Measurements from ENCODE around the gene AK2. TPM values are rescaled to one million over a fixed set of nuclear protein-coding genes. Genes with fewer than 3 reads are reported as not detected.

Gene AK2
- polyA plus RNA-seq, 2 of the 4 experiments (the other 2 are of a cell fraction) = 164 to 178 TPM

- FAIRE-seq = no peak
- Histone ChIP-seq H3K4me3 (no peak overlapping the region), H3K27ac (no peak overlapping the region), H3K9me3 (no peaks in the 10 kb centered on the region), H3K4me1 (no peaks in the 10 kb centered on the region), H3K4me2 (no peak overlapping the region)
- POLR2A ChIA-PET = no interaction called here
- TF ChIP-seq CHD2 (IDR thresholded peaks at IDR 0.05; ENCODE audit: low read length, partially characterized antibody) (no peak), FOSL2 (IDR thresholded peaks at IDR 0.05) (no peak), FOSL2 (CRISPR knock-in tag; IDR thresholded peaks at IDR 0.05) (no peak), BHLHE40 (IDR thresholded peaks at IDR 0.05; ENCODE audit: low read depth, low read length) (no peak), CTCF (IDR thresholded peaks at IDR 0.05) (no peak), SMC3 (IDR thresholded peaks at IDR 0.05) (no peak), ZNF302 (CRISPR knock-in tag; IDR thresholded peaks at IDR 0.05) (no peak), CBX2 (IDR thresholded peaks at IDR 0.05; ENCODE audit: borderline replicate concordance, low read depth) (no peak), HEYL (CRISPR knock-in tag; IDR thresholded peaks at IDR 0.05) (no peak), NR3C1 (IDR thresholded peaks at IDR 0.05) (no peak), MAX (IDR thresholded peaks at IDR 0.05) (no peak), REST (IDR thresholded peaks at IDR 0.05) (no peak), ELK1 (IDR thresholded peaks at IDR 0.05; ENCODE audit: low read depth, low read length) (no peak), FOSB (CRISPR knock-in tag; IDR thresholded peaks at IDR 0.05) (no peak), ZFP36 (IDR thresholded peaks at IDR 0.05; ENCODE audit: borderline replicate concordance, partially characterized antibody) (no peak), HOXA7 (CRISPR knock-in tag; IDR thresholded peaks at IDR 0.05) (no peak), JUNB (IDR thresholded peaks at IDR 0.05) (no peak), E2F6 (IDR thresholded peaks at IDR 0.05; ENCODE audit: borderline replicate concordance, low read depth) (no peak)
- no peak for ATAC-seq
- WGBS (ENCODE audit: missing lambda C conversion rate) = 51% methylated on average over 4 of the region's 4 CpGs
- CTCF ChIA-PET = interaction anchor here (0.6 kb wide), 1 partner anchor 543 kb away, joined by 3 read pairs; no protein-coding TSS in a partner anchor
- no peak for DNase-seq (ENCODE audit: low read depth in 1 of 2, low spot score in 1 of 2)
Observed at GRCh38 chr1:32967888-32968568, 68.7 kb downstream of the AK2 start.

GRCh38 chr1:32966900-32967299 lies 69.8 kb downstream of the AK2 start:
- no peak for TF ChIP-seq EHF (CRISPR knock-in tag; IDR thresholded peaks at IDR 0.05)
- no peak for TF ChIP-seq ZFP36 (IDR thresholded peaks at IDR 0.05; ENCODE audit: borderline replicate concordance, partially characterized antibody)
- TF ChIP-seq FOSB (CRISPR knock-in tag; IDR thresholded peaks at IDR 0.05) = no peak
- TF ChIP-seq MAX (IDR thresholded peaks at IDR 0.05) = no peak
- no peak for TF ChIP-seq NFE2L2 (conservative IDR thresholded peaks at IDR 0.05; ENCODE audit: low read length)
- FAIRE-seq = no peak
- DNase-seq (ENCODE audit: low read depth in 1 of 2, low spot score in 1 of 2) = no peak
- no peak for ATAC-seq
- H3K4me2 ChIP-seq = no peak overlapping the region
- POLR2A ChIA-PET = no interaction called here
- H3K4me1 ChIP-seq = peaks cover 7% of the 10 kb centered on the region; the same call in 2 of the 3 replicates
- WGBS (ENCODE audit: missing lambda C conversion rate) = 74% methylated on average over 2 of the region's 2 CpGs
- no peak overlapping the region for H3K4me3 ChIP-seq
- CTCF ChIA-PET = interaction anchor here (1.5 kb wide), 1 partner anchor 34 kb away, joined by 4 read pairs; no protein-coding TSS in a partner anchor
- H3K27ac ChIP-seq = no peak overlapping the region
- H3K9me3 ChIP-seq = no peaks in the 10 kb centered on the region

All from A549 (cell line).